ENCODE results near the gene ACAP1. TPM values are rescaled to one million over a fixed set of nuclear protein-coding genes. Genes with fewer than 3 reads are reported as not detected.

The ACAP1 gene
- 2.9 to 6.8 TPM (median 3.7 TPM) in 3 replicates for total RNA-seq
- long read RNA-seq, full-length matches to known transcripts: 2 of 2 reads
- long read RNA-seq, partial matches to known transcripts: 0 of 2 reads
- long read RNA-seq, other reads (novel, unspliced or antisense): 0 of 2 reads

- DNase-seq (ENCODE audit: low spot score): no peak
- H3K36me3 Mint-ChIP-seq (ENCODE audit: low read depth): no peaks in the 10 kb centered on the region
- H3K9me3 Mint-ChIP-seq (ENCODE audit: low read depth): no peaks in the 10 kb centered on the region
- no peaks in the 10 kb centered on the region for H3K4me1 Mint-ChIP-seq (ENCODE audit: low read depth)
- H3K27me3 Mint-ChIP-seq (ENCODE audit: low read depth): peaks cover 6% of the 10 kb centered on the region
- H3K27ac Mint-ChIP-seq (ENCODE audit: unreplicated experiment): no peak within 1 kb of the TSS
- TF ChIP-seq CTCF (IDR thresholded peaks at IDR 0.05): no peak
- H3K4me3 Mint-ChIP-seq (ENCODE audit: unreplicated experiment): no peak within 1 kb of the TSS
Measured at GRCh38 chr17:7336240-7337175, at the start of gene ACAP1. TSS of gene ACAP1 (plus strand) at chr17:7336529. CDS start at chr17:7336735, 206 bp downstream.

DNA sequence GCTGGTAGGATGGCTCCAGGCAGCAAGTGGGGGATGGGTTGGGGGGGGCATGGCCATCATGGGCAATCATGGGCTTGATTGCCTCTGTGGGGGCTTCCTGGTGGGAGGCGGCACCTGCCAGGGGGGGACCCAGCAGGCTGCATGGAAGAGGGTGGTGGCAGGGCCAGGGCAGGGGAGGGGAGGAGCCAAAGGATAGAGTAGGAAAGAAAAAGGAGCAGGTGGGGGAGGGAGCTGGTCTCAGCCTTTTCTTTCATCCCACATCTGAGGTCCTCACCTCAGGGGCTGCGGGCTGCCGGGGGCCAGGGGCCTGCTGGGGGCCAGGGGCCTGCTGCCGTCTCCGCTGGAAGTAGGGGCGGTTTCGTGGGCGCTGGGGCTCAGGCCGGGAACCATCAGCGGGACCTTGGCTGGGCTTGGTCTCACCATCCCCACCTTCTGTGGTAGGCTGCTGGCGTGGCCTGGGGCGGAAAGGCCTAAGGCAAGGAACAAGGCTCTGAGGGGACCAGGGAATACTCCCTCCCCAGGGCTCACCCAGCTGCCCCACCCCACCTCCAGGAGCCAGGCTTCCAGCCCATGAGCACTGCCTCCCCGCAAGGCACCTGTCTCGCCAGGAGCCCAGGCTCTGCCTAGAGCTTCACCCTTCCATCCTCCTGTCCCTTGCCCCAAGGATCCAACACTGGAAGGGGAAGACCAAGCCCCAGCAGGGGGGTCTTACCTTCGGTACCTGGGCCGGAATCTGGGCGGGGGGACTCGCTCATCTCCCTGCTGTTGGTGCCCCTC lies 46.9 kb upstream of the ACAP1 start:
- Mint-ChIP-seq H3K27ac (ENCODE audit: unreplicated experiment) (no peak overlapping the region), H3K36me3 (ENCODE audit: low read depth) (no peaks in the 10 kb centered on the region), H3K9me3 (ENCODE audit: low read depth) (no peaks in the 10 kb centered on the region), H3K4me3 (ENCODE audit: unreplicated experiment) (no peak overlapping the region), H3K27me3 (ENCODE audit: low read depth) (peaks cover 49% of the 10 kb centered on the region), H3K4me1 (ENCODE audit: low read depth) (peaks cover 5% of the 10 kb centered on the region)
- no peak for DNase-seq (ENCODE audit: low spot score)
- TF ChIP-seq CTCF (IDR thresholded peaks at IDR 0.05): no peak

- no peak overlapping the region for H3K27ac Mint-ChIP-seq (ENCODE audit: unreplicated experiment)
- no peak for DNase-seq (ENCODE audit: low spot score)
- H3K9me3 Mint-ChIP-seq (ENCODE audit: low read depth): no peaks in the 10 kb centered on the region
- no peaks in the 10 kb centered on the region for H3K36me3 Mint-ChIP-seq (ENCODE audit: low read depth)
- TF ChIP-seq CTCF (IDR thresholded peaks at IDR 0.05): no peak
- no peak overlapping the region for H3K4me3 Mint-ChIP-seq (ENCODE audit: unreplicated experiment)
- H3K27me3 Mint-ChIP-seq (ENCODE audit: low read depth): peaks cover 49% of the 10 kb centered on the region
- peaks cover 9% of the 10 kb centered on the region for H3K4me1 Mint-ChIP-seq (ENCODE audit: low read depth)
Measured at GRCh38 chr17:7290166-7290565, 46.2 kb upstream of the ACAP1 start.

- DNase-seq (ENCODE audit: low spot score): no peak
- H3K27ac Mint-ChIP-seq (ENCODE audit: unreplicated experiment): no peak overlapping the region
- peaks cover 11% of the 10 kb centered on the region for H3K4me1 Mint-ChIP-seq (ENCODE audit: low read depth)
- no peak overlapping the region for H3K4me3 Mint-ChIP-seq (ENCODE audit: unreplicated experiment)
- peaks cover 48% of the 10 kb centered on the region for H3K27me3 Mint-ChIP-seq (ENCODE audit: low read depth)
- no peaks in the 10 kb centered on the region for H3K9me3 Mint-ChIP-seq (ENCODE audit: low read depth)
- H3K36me3 Mint-ChIP-seq (ENCODE audit: low read depth): no peaks in the 10 kb centered on the region
- TF ChIP-seq CTCF (IDR thresholded peaks at IDR 0.05): no peak
Measured at GRCh38 chr17:7290685-7291084, 45.6 kb upstream of the ACAP1 start.

DNA sequence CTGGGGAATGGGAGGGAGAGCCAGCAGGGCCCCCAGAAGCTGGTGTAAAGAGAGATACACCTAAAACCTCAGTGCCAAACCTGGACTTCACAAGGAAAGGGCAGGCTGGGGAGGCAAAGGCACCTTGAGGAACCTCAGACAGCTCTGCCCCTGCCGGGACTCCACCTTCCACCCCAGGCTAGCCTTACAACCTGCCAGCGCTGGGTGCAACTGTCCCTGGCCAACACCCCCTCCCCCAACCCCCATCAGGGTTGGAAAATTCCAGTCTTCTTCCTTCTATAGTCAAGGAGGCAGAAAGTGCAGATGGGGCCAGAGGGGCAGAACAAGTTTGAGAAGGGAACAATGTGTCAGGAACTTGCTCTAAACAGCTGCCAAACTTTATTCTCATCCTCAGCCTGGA lies 44.1 kb upstream of the ACAP1 start:
- H3K27ac Mint-ChIP-seq (ENCODE audit: unreplicated experiment): no peak overlapping the region

More for the DNA sequence above, 44.1 kb upstream of the ACAP1 start:
- H3K4me1 Mint-ChIP-seq (ENCODE audit: low read depth): peaks cover 22% of the 10 kb centered on the region
- TF ChIP-seq CTCF (IDR thresholded peaks at IDR 0.05): no peak
- no peaks in the 10 kb centered on the region for H3K36me3 Mint-ChIP-seq (ENCODE audit: low read depth)
- no peaks in the 10 kb centered on the region for H3K9me3 Mint-ChIP-seq (ENCODE audit: low read depth)
- H3K27me3 Mint-ChIP-seq (ENCODE audit: low read depth): peaks cover 35% of the 10 kb centered on the region
- no peak overlapping the region for H3K4me3 Mint-ChIP-seq (ENCODE audit: unreplicated experiment)
- DNase-seq (ENCODE audit: low spot score): no peak
